PC-9 (cell line): ENCODE results near the gene FAM110A. TPM values are rescaled to one million over a fixed set of nuclear protein-coding genes. Genes with fewer than 3 reads are reported as not detected.

Experiments
- BruUV-seq: library from RNA; stranded (reverse); fragments of 400-500 nt; replicated peaks from 2 replicates; lab custom pipeline; 2021; lab: Mats Ljungman, UMichigan
- CTCF ChIA-PET: fragments of 300-600 bp; sonication (Branson Sonifier 250); formaldehyde crosslinking; loops from one replicate; lab custom pipeline; 2022; ENCODE audit warnings: antibody characterized with exemption; lab: Charles Lee
- POLR2A ChIA-PET: fragments of 300-600 bp; sonication (Branson Sonifier 250); formaldehyde crosslinking; loops from one replicate; lab custom pipeline; 2022; ENCODE audit warnings: antibody characterized with exemption; ENCODE audit not compliant: unreplicated experiment; lab: Charles Lee
- DNase-seq, 2 experiments: peaks; one replicate each; pipeline versions ENCODE4 v3.0.0 to v3.0.0-alpha.2; 2015 to 2022; ENCODE audit warnings: mixed read lengths in 1 of 2
- H2AFZ ChIP-seq: fragments of 200-600 bp; sonication (generic); 2 replicates; pipeline ENCODE4 v1.8.1; 2017; ENCODE audit warnings: antibody characterized with exemption
- H3F3A ChIP-seq: fragments of 200-600 bp; sonication (generic); 2 replicates; pipeline ENCODE4 v1.8.1; 2017; ENCODE audit warnings: antibody characterized with exemption, mild to moderate bottlenecking, low read depth; ENCODE audit not compliant: insufficient read depth
- H3K27ac ChIP-seq: fragments of 200-600 bp; sonication (generic); 2 replicates; pipeline ENCODE4 v1.6.1; 2016; ENCODE audit warnings: mixed run types
- H3K27me3 ChIP-seq: fragments of 200-600 bp; sonication (generic); 2 replicates; pipeline ENCODE4 v1.6.1; 2016; ENCODE audit warnings: low read depth, mixed run types; ENCODE audit not compliant: insufficient read depth
- H3K36me3 ChIP-seq: fragments of 200-600 bp; sonication (generic); 2 replicates; pipeline ENCODE4 v1.6.1; 2016; ENCODE audit warnings: low read depth, mixed run types
- H3K4me1 ChIP-seq: fragments of 200-600 bp; sonication (generic); replicated peaks from 2 replicates; pipeline ENCODE4 v1.6.1; 2016; ENCODE audit warnings: mixed run types; ENCODE audit not compliant: insufficient read depth
- H3K4me2 ChIP-seq: fragments of 200-600 bp; sonication (generic); 2 replicates; pipeline ENCODE4 v1.6.1; 2017; ENCODE audit warnings: mixed run types
- H3K4me3 ChIP-seq: fragments of 200-600 bp; sonication (generic); 2 replicates; pipeline ENCODE4 v1.6.1; 2016; ENCODE audit warnings: mixed run types
- H3K79me2 ChIP-seq: fragments of 200-600 bp; sonication (generic); 2 replicates; pipeline ENCODE4 v1.6.1; 2017; ENCODE audit warnings: low read depth, mixed run types
- H3K9me2 ChIP-seq: fragments of 200-600 bp; sonication (generic); 2 replicates; pipeline ENCODE4 v1.8.1; 2017; ENCODE audit warnings: mild to moderate bottlenecking; ENCODE audit not compliant: insufficient read depth
- H3K9me3 ChIP-seq: fragments of 200-600 bp; sonication (generic); 2 replicates; pipeline ENCODE4 v1.8.1; 2016; ENCODE audit warnings: low read depth; ENCODE audit not compliant: insufficient read depth
- H4K20me1 ChIP-seq: fragments of 200-600 bp; sonication (generic); 2 replicates; pipeline ENCODE4 v1.8.1; 2017; ENCODE audit not compliant: insufficient read depth
- EZH2 ChIP-seq: fragments of 200-600 bp; sonication (generic); IDR thresholded peaks from 2 replicates; pipeline ENCODE4 v1.8.0; 2017; ENCODE audit warnings: antibody characterized with exemption, low read depth
- intact Hi-C: fragments of 100-400 bp; cut with micrococcal nuclease; formaldehyde crosslinking; loops from one replicate; pipeline ENCODE4 v1.10.0; 2022; ENCODE audit not compliant: unreplicated experiment
- total RNA-seq: library from RNA; stranded (reverse); gene quantifications from 2 replicates; pipeline ENCODE4 v1.2.3, GENCODE V29; 2021
- TF ChIP-seq, protein P1 (sequence below): fragments of 200-600 bp; sonication (generic); conservative IDR thresholded peaks from 2 replicates; pipeline ENCODE4 v1.6.1; 2017; ENCODE audit warnings: mixed run types, antibody characterized with exemption, mild to moderate bottlenecking, moderate library complexity

Gene FAM110A
- total RNA-seq, 1 experiment from 2014 or later: 30.8 TPM

DNA sequence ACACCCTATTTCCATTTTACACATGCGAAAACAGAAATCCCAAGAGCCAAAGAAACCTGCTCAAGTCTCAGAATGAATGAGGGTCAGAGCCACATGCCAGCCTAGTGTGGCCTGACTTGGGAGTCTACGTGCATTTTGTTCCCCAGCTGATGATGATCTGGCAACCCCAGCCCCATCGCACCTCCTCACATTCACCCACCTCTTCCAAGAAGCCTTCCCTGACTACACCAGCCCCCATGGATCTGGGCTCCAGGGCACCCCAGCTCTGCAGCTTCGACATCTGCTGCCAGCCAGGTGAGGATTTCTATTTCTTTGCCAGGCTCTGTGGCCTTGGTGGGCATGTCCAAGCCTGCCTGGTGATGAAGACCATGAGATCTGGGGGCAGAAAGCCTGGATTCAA is 41.6 kb downstream of the FAM110A start:
- Histone ChIP-seq H4K20me1 (no peaks in the 10 kb centered on the region), H3K4me3 (no peak overlapping the region), H3K36me3 (no peaks in the 10 kb centered on the region), H3K27me3 (no peaks in the 10 kb centered on the region; the same call in 1 of the 2 replicates), H2AFZ (no peak overlapping the region), H3F3A (0 out of 2 replicates have a peak, but pooled peaks cover under 1% of the 10 kb centered on the region), H3K9me2 (no peaks in the 10 kb centered on the region), H3K79me2 (no peaks in the 10 kb centered on the region), H3K9me3 (no peaks in the 10 kb centered on the region), H3K27ac (no peak overlapping the region), H3K4me2 (no peak overlapping the region), H3K4me1 (peaks cover 11% of the 10 kb centered on the region; the same call in 1 of the 2 replicates)
- no TSS peak for BruUV-seq
- no peak for DNase-seq
- ChIA-PET POLR2A (no interaction called here), CTCF (no interaction called here)
- TF ChIP-seq, protein P1, sequence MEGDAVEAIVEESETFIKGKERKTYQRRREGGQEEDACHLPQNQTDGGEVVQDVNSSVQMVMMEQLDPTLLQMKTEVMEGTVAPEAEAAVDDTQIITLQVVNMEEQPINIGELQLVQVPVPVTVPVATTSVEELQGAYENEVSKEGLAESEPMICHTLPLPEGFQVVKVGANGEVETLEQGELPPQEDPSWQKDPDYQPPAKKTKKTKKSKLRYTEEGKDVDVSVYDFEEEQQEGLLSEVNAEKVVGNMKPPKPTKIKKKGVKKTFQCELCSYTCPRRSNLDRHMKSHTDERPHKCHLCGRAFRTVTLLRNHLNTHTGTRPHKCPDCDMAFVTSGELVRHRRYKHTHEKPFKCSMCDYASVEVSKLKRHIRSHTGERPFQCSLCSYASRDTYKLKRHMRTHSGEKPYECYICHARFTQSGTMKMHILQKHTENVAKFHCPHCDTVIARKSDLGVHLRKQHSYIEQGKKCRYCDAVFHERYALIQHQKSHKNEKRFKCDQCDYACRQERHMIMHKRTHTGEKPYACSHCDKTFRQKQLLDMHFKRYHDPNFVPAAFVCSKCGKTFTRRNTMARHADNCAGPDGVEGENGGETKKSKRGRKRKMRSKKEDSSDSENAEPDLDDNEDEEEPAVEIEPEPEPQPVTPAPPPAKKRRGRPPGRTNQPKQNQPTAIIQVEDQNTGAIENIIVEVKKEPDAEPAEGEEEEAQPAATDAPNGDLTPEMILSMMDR: no peak
- TF ChIP-seq EZH2: no peak
- intact Hi-C loops: no loop called here

DNA sequence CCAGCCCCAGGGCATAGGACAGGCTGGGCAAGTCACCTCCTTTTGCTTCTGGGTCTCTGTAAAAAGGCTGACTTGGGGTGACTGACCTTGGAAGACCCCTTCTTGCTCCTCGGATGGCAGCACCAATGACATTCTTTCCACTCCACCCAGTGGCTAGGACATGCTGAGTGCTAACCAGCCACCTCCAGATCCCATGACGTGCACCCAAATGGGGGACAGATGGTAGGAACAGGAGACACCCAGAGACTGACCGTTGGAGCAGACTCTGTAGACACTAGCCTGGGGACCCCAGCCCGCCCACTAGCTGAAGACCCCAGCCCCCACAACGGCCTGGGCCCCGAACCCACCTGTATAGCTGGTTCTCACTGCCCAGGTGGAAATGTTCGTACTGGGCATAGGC is 44.3 kb downstream of the FAM110A start:
- H3K27ac ChIP-seq: no peak overlapping the region
- H3K4me3 ChIP-seq: no peak overlapping the region
- intact Hi-C loops: no loop called here
- no peaks in the 10 kb centered on the region for H3K27me3 ChIP-seq
- TF ChIP-seq EZH2: no peak
- POLR2A ChIA-PET: no interaction called here
- DNase-seq: no peak
- H3K4me2 ChIP-seq: no peak overlapping the region
- no peaks in the 10 kb centered on the region for H3K36me3 ChIP-seq
- H3K9me3 ChIP-seq: no peaks in the 10 kb centered on the region
- H3F3A ChIP-seq: 0 out of 2 replicates have a peak, but pooled peaks cover 9% of the 10 kb centered on the region
- H3K9me2 ChIP-seq: no peaks in the 10 kb centered on the region
- BruUV-seq: no TSS peak
- H3K4me1 ChIP-seq: peaks cover 37% of the 10 kb centered on the region
- no peaks in the 10 kb centered on the region for H3K79me2 ChIP-seq
- no peaks in the 10 kb centered on the region for H4K20me1 ChIP-seq
- H2AFZ ChIP-seq: no peak overlapping the region
- CTCF ChIA-PET: no interaction called here

DNA sequence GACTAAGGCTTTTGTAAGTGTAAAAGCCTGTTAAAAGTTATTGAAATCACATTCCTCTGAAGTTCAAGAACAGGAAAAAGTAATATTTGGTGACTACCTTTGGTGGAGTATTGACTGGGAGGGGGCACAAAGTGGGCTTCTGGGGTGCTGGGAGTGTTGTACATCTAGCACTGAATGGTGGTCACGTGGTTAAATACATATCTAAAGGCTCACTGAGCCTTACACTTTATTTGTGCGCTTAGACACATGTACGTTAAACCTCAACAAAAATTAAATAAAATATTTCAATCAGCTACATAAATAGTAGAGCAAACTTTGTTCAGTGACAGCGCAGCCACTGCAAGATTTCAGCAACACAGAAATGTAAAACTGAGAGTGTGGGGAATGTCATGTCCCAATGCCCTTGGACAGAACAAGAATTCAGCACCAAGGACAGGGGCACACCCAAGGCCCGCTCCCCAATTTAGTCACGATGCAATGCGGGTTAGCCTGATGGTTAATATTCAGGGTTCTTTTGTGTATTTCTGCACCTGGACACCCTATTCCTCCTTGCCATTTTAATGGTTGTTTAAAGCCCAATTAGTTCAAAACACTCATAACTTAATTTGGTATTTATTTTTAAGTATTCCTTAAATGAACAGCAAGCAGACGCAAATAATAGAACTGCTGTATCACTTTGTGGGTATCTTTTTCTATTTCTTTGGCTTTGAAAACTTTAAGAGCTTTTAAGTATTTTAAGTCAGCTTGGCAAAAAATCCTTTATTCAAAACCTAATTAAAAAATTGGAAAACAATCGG is 45.2 kb downstream of the FAM110A start:
- no peak for DNase-seq
- intact Hi-C loops: no loop called here
- H3K27me3 ChIP-seq: no peaks in the 10 kb centered on the region
- H3F3A ChIP-seq: 0 out of 2 replicates have a peak, but pooled peaks cover 9% of the 10 kb centered on the region
- no peaks in the 10 kb centered on the region for H4K20me1 ChIP-seq
- H3K9me3 ChIP-seq: no peaks in the 10 kb centered on the region
- H2AFZ ChIP-seq: no peak overlapping the region
- H3K27ac ChIP-seq: no peak overlapping the region
- no peaks in the 10 kb centered on the region for H3K79me2 ChIP-seq
- no peaks in the 10 kb centered on the region for H3K9me2 ChIP-seq
- CTCF ChIA-PET: no interaction called here
- no peak overlapping the region for H3K4me3 ChIP-seq
- peaks cover 33% of the 10 kb centered on the region for H3K4me1 ChIP-seq
- no peak for TF ChIP-seq EZH2
- TF ChIP-seq, protein P1: no peak
- POLR2A ChIA-PET: no interaction called here
- no peaks in the 10 kb centered on the region for H3K36me3 ChIP-seq
- no TSS peak for BruUV-seq
- H3K4me2 ChIP-seq: no peak overlapping the region
